ENCODE results near the gene ELFN1. TPM values are rescaled to one million over a fixed set of nuclear protein-coding genes. Genes with fewer than 3 reads are reported as not detected.

The ELFN1 gene
- total and polyA plus RNA-seq, 4 donors, result 0.43 to 3.5 (median 3.4) TPM

GRCh38 chr7:1623810-1624209, 46.3 kb upstream of the ELFN1 start (continued):
- TF ChIP-seq EGR1 (IDR thresholded peaks at IDR 0.05; ENCODE audit: low read depth in 2 of 2) (no peak), CTCF (IDR thresholded peaks at IDR 0.05; ENCODE audit: low read depth, low read length, missing input control) (no peak)

GRCh38 chr7:1624999-1625927, 44.8 kb upstream of the ELFN1 start:
- WGBS, result 79% methylated on average over 18 of the region's 18 CpGs
- Histone ChIP-seq H3K4me3 (ENCODE audit: low read depth in 1 of 3, low read length in 3 of 3) (no peak overlapping the region), H3K9ac (ENCODE audit: low read depth in 1 of 2, low read length in 2 of 2) (no peak overlapping the region), H3K36me3 (ENCODE audit: control insufficient read depth in 4 of 4, insufficient read depth in 3 of 4, low read depth in 1 of 4, low read length in 3 of 4) (no peaks in the 10 kb centered on the region), H3K27ac (ENCODE audit: low read depth in 1 of 2, low read length in 2 of 2) (no peak overlapping the region), H3K27me3 (ENCODE audit: control insufficient read depth in 4 of 4, insufficient read depth in 4 of 4, low read length in 3 of 4) (no peaks in the 10 kb centered on the region), H3K9me3 (ENCODE audit: control insufficient read depth in 4 of 4, low read length in 3 of 4) (no peaks in the 10 kb centered on the region), H3K4me1 (ENCODE audit: control insufficient read depth in 4 of 4, insufficient read depth in 4 of 4, low read length in 3 of 4) (no peaks in the 10 kb centered on the region)
- DNase-seq (ENCODE audit: low spot score), result no peak
- TF ChIP-seq CTCF (IDR thresholded peaks at IDR 0.05; ENCODE audit: low read depth, low read length, missing input control) (no peak), JUND (IDR thresholded peaks at IDR 0.05) (no peak), MAX (IDR thresholded peaks at IDR 0.05) (no peak)

- H3K4me3 ChIP-seq (ENCODE audit: low read depth in 1 of 3, low read length in 3 of 3), result no peak overlapping the region
- no peaks in the 10 kb centered on the region for H3K4me1 ChIP-seq (ENCODE audit: control insufficient read depth in 4 of 4, insufficient read depth in 4 of 4, low read length in 3 of 4)
- no peaks in the 10 kb centered on the region for H3K9me3 ChIP-seq (ENCODE audit: control insufficient read depth in 4 of 4, low read length in 3 of 4)
- no peak for TF ChIP-seq TAF1 (conservative IDR thresholded peaks at IDR 0.05)
- no peak for TF ChIP-seq REST (IDR thresholded peaks at IDR 0.05)
- no peak for TF ChIP-seq GABPA (IDR thresholded peaks at IDR 0.05 in 1 of 2, conservative IDR thresholded peaks at IDR 0.05 in 1 of 2)
- no peak for TF ChIP-seq NR2F2 (IDR thresholded peaks at IDR 0.05)
- WGBS, result 53% methylated on average over 1 of the region's 1 CpG
- no peak overlapping the region for H3K9ac ChIP-seq (ENCODE audit: low read depth in 1 of 2, low read length in 2 of 2)
- no peaks in the 10 kb centered on the region for H3K36me3 ChIP-seq (ENCODE audit: control insufficient read depth in 4 of 4, insufficient read depth in 3 of 4, low read depth in 1 of 4, low read length in 3 of 4)
- H3K27ac ChIP-seq (ENCODE audit: low read depth in 1 of 2, low read length in 2 of 2), result no peak overlapping the region
- DNase-seq (ENCODE audit: low spot score), result no peak
- no peaks in the 10 kb centered on the region for H3K27me3 ChIP-seq (ENCODE audit: control insufficient read depth in 4 of 4, insufficient read depth in 4 of 4, low read length in 3 of 4)
Observed at GRCh38 chr7:1626769-1627168, 43.3 kb upstream of the ELFN1 start.
